Body of pancreas (tissue), 4 donors: ENCODE results near the gene TNRC6A. TPM values are rescaled to one million over a fixed set of nuclear protein-coding genes. Genes with fewer than 3 reads are reported as not detected.

Experiments used
- ATAC-seq: fragments of 150-250 bp; one replicate; pipeline ENCODE4 v1.9.1; 2016
- DNase-seq, 4 donors: peaks; one replicate each; pipeline ENCODE4 v3.0.0-alpha.2; 2019
- H3K27ac ChIP-seq, 4 donors: fragments of 200-600 bp; sonication (generic); 1 replicate in 3 of 4; 2 replicates in 1 of 4; pipeline versions ENCODE4 v1.5.1 to v1.6.1; 2016 to 2019; ENCODE audit warnings: mild to moderate bottlenecking in 1 of 4, mixed read lengths in 1 of 4, moderate library complexity in 1 of 4
- H3K27me3 ChIP-seq, 2 donors: fragments of 200-600 bp; sonication (generic); one replicate each; pipeline ENCODE4 v1.6.0; 2016; ENCODE audit warnings: mild to moderate bottlenecking in 1 of 2
- H3K36me3 ChIP-seq, 2 donors: fragments of 200-600 bp; sonication (generic); replicated peaks in 1 of 2; 2 replicates each; pipeline ENCODE4 v1.5.1; 2016; ENCODE audit warnings: low read depth in 2 of 2; ENCODE audit not compliant: insufficient read depth in 1 of 2
- H3K4me1 ChIP-seq: fragments of 200-600 bp; sonication (generic); one replicate; pipeline ENCODE4 v1.6.0; 2016
- H3K4me3 ChIP-seq, 2 donors: fragments of 200-600 bp; sonication (generic); 1 replicate in 1 of 2; 2 replicates in 1 of 2; pipeline ENCODE4 v1.5.1; 2016 to 2019
- H3K9me3 ChIP-seq, 3 donors: fragments of 200-600 bp; sonication (generic); 1 replicate in 2 of 3; 2 replicates in 1 of 3; pipeline ENCODE4 v1.5.1; 2016
- POLR2A ChIP-seq, 3 donors: fragments of 450-650 bp; IDR thresholded peaks; one replicate each; pipeline ENCODE4 v1.6.1; 2016; ENCODE audit warnings: antibody characterized with exemption in 3 of 3, mild to moderate bottlenecking in 2 of 3
- WGBS, 2 donors: methylation state at CpG; one replicate each; pipeline ENCODE4 v1.1.5; 2017; 5-methylcytosine and 5-hydroxymethylcytosine counted together
- intact Hi-C: fragments of 100-400 bp; cut with DNase I; formaldehyde crosslinking; loops from one replicate; pipeline ENCODE4 v1.15.1; 2023
- total RNA-seq, 2 donors: library from RNA; depleted of rRNA; stranded (reverse); fragments of >200 nt; gene quantifications; one replicate each; pipeline ENCODE4 v1.1.0, GENCODE V29; 2016
- TF ChIP-seq, protein P1 (sequence below), 7 experiments: fragments of 450-650 bp in 4 of 7; fragments of 200-600 bp in 3 of 7; sonication (generic) in 3 of 7; IDR thresholded peaks; one replicate each; pipeline ENCODE4 v1.5.1; 2016 to 2019; ENCODE audit warnings: antibody characterized with exemption in 7 of 7

The TNRC6A gene
- total RNA-seq, 2 donors from 2014 or later = 46.1 to 82.2 TPM

DNA sequence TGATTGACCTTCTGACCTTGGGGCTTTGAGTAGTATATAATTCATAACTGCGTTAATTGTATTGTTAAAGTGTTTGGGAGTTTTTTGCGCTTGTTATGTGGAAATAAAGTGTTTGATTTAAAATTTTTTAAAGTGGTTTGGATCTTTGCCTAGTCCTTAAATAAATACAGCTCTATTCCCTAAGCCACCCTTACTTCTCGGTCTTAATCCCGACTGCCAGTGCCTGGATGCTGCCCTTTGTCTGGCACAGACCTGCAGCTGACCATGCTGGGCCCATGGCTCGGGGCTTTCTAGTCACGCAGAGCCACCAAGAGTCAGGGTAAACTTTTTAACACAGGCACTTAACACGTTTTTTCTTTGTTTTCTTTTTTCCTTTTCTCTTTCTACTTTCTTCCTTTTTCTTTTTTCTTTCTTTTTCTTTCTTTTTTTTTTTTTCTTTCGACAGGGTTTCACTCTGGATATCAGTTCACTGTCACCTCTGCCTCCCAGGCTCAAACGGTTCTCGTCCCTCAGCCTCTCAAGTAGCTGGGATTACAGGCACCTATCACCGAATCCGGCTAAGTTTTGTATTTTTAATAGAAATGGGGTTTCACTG, 96.7 kb downstream of the TNRC6A start:
- Histone ChIP-seq H3K9me3 (no peaks in the 10 kb centered on the region), H3K36me3 (peaks cover 10 to 19% of the 10 kb centered on the region in 2 donors), H3K27me3 (no peaks in the 10 kb centered on the region), H3K4me3 (no peak overlapping the region), H3K4me1 (no peaks in the 10 kb centered on the region), H3K27ac (no peak overlapping the region)
- ATAC-seq (no peak), DNase-seq (no peak)
- WGBS, 2 donors = 90% methylated on average over 12 of the region's 12 CpGs
- intact Hi-C loops = no loop called here
- TF ChIP-seq, protein P1, sequence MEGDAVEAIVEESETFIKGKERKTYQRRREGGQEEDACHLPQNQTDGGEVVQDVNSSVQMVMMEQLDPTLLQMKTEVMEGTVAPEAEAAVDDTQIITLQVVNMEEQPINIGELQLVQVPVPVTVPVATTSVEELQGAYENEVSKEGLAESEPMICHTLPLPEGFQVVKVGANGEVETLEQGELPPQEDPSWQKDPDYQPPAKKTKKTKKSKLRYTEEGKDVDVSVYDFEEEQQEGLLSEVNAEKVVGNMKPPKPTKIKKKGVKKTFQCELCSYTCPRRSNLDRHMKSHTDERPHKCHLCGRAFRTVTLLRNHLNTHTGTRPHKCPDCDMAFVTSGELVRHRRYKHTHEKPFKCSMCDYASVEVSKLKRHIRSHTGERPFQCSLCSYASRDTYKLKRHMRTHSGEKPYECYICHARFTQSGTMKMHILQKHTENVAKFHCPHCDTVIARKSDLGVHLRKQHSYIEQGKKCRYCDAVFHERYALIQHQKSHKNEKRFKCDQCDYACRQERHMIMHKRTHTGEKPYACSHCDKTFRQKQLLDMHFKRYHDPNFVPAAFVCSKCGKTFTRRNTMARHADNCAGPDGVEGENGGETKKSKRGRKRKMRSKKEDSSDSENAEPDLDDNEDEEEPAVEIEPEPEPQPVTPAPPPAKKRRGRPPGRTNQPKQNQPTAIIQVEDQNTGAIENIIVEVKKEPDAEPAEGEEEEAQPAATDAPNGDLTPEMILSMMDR (IDR thresholded peaks at IDR 0.05) = no peak
- TF ChIP-seq POLR2A (IDR thresholded peaks at IDR 0.05) = no peak

DNA sequence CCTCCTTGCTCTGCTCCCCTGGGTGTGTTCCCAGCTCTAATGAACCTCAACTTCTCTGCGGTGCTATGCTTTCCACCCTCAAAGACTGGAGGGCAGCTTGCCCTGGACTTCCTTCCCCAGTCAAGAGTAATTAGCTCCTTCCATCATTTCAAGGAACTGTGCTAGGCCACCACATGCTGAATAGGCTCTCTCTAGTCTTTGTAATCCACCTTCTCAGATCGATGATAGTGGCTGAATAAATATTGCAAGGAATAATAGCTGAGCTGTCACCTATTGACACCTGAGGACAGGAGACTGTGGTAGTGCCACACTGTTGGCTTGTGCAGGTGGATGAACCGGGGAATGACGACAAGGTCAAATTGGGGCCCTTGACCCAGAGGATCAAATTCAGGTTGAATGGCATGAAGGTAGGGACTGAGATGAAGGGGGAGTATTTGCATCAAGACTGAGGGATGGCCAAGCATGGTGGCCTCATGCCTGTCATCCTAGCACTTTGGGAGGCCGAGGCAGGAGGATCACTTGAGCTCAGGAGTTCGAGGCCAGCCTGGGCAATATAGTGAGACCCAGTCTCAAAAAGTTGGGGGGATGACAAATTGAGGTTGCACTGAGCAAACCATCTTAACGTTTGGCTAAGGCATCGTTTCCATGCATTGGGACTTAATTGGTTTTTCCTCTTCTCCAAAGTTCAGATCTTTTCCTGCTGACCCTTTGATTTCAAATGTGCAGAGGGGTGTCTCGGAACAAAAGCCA, 97.5 kb downstream of the TNRC6A start:
- H3K27ac ChIP-seq = no peak overlapping the region
- H3K36me3 ChIP-seq = peaks cover 10 to 16% of the 10 kb centered on the region in 2 donors

DNA sequence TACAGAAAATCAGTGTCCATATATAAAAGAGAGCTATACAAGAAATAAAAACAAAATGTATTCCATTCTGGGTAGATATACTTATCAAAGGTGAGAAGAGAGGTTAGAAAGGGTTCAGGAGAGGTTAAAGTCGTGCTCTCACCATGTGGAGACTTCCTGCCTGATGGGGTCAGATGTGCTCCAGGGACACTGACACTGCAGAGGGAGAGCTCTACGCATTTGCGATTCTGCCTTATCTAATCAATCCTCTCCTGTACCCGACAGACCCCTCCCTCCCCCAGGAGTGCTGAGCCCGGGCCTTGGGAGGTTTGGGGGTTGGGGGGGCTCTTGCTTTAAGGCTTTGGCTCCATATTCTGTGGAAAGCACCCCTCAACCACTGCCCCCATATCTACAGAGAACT, 99.7 kb downstream of the TNRC6A start:
- Histone ChIP-seq H3K4me3 (no peak overlapping the region), H3K4me1 (no peaks in the 10 kb centered on the region), H3K27ac (no peak overlapping the region), H3K36me3 (peaks cover 0 to 5% of the 10 kb centered on the region in 2 donors), H3K9me3 (no peaks in the 10 kb centered on the region), H3K27me3 (no peaks in the 10 kb centered on the region)
- WGBS, 2 donors = 37 to 45% methylated on average over 5 of the region's 5 CpGs
- no peak for DNase-seq
- ATAC-seq = no peak
- intact Hi-C loops = no loop called here
- TF ChIP-seq, protein P1 (IDR thresholded peaks at IDR 0.05) = no peak
- no peak for TF ChIP-seq POLR2A (IDR thresholded peaks at IDR 0.05)

More for the DNA sequence above, 97.5 kb downstream of the TNRC6A start:
- ATAC-seq (no peak), DNase-seq (no peak)
- TF ChIP-seq, protein P1 (IDR thresholded peaks at IDR 0.05) = no peak
- TF ChIP-seq POLR2A (IDR thresholded peaks at IDR 0.05) = no peak
- WGBS, 2 donors = 90 to 97% methylated on average over 7 to 9 of the region's 9 CpGs
- no peaks in the 10 kb centered on the region for H3K9me3 ChIP-seq
- intact Hi-C loops = no loop called here
- H3K4me1 ChIP-seq = no peaks in the 10 kb centered on the region
- no peaks in the 10 kb centered on the region for H3K27me3 ChIP-seq
- no peak overlapping the region for H3K4me3 ChIP-seq

DNA sequence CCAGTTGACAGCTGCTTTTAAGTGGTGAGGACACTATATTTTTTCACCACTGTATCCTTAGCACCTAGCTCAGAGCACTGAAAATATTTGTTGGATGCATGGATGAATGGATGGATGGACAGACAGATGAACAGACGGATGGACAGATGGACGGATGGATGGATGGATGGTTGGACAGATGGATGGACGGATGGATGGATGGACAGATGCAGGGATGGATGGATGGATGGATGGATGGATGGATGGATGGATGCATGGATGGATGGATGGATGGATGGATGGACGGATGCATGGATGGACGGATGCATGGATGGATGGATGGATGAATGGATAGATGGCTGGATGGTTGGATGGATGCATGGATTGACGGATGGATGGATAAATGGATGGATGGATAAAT, 103.9 kb downstream of the TNRC6A start:
- H3K4me1 ChIP-seq = peaks cover 1% of the 10 kb centered on the region
- WGBS, 2 donors = 84 to 89% methylated on average over 6 of the region's 6 CpGs
- no peaks in the 10 kb centered on the region for H3K27me3 ChIP-seq
- no peaks in the 10 kb centered on the region for H3K9me3 ChIP-seq
- TF ChIP-seq, protein P1 (IDR thresholded peaks at IDR 0.05) = no peak
- TF ChIP-seq POLR2A (IDR thresholded peaks at IDR 0.05) = no peak
- ATAC-seq (no peak), DNase-seq (no peak)
- intact Hi-C loops = no loop called here
- H3K36me3 ChIP-seq = no peaks in the 10 kb centered on the region
- no peak overlapping the region for H3K4me3 ChIP-seq
- H3K27ac ChIP-seq = no peak overlapping the region
